GM13977 (cell line): ENCODE results near the gene AKAP6.

ENCODE experiments used
- DNase-seq: peaks from one replicate; pipeline ENCODE4 v3.0.0; 2012; ENCODE audit warnings: low spot score
- CTCF ChIP-seq: IDR thresholded peaks from 2 replicates; pipeline ENCODE4 v1.5.1; 2012; ENCODE audit warnings: mild to moderate bottlenecking, control low read depth; ENCODE audit not compliant: insufficient read depth; ENCODE audit errors: extremely low read depth, missing control alignments
- in situ Hi-C: fragments of 300-500 bp; cut with MboI; formaldehyde crosslinking; loops from one replicate; pipeline ENCODE4 v1.12.0; 2022; ENCODE audit warnings: low sequenced_read_pairs, low pct_unique_long_range_greater_than_20kb, mixed read lengths, inconsistent platforms; ENCODE audit not compliant: unreplicated experiment

The AKAP6 gene

DNA sequence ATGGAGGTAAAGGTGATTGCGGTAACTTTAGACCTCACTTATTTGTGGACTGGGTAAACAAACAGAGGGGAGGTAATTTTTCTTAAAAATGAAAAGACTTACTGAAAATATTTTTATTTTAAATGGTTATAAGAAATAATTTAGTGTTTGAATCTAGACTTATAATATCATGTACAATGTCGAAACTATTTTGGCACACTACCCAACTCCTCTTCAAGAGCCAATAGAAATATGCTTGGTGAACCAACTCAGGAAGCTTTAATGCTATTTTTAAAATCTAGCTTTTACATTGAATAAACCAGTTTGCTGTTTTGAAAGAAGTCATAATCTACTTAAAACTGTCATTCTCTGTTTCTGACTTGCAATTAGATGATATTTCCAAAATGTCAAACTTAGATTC, 433.8 kb downstream of the AKAP6 start:
- in situ Hi-C loops, result no loop called here
- TF ChIP-seq CTCF, result no peak
- no peak for DNase-seq

DNA sequence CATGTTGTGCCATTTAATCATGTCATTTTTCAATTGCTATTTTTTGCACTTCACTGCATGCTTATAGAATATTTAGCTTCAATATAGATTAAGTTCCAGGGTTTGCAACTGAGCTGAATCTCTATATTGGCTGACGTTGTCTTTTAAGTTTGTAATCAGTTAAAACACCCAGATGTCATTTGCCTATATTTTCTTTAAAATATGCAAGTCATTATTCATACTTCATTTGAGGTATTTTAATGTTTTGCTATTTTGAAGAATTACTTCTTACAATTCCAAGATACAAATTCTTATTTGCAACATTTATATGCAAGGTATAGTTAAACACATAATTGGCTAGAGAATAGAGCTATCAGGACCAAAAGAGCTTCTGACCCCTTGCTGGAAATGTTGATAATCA, 434.6 kb downstream of the AKAP6 start:
- no peak for TF ChIP-seq CTCF
- no peak for DNase-seq
- in situ Hi-C loops, result no loop called here

DNA sequence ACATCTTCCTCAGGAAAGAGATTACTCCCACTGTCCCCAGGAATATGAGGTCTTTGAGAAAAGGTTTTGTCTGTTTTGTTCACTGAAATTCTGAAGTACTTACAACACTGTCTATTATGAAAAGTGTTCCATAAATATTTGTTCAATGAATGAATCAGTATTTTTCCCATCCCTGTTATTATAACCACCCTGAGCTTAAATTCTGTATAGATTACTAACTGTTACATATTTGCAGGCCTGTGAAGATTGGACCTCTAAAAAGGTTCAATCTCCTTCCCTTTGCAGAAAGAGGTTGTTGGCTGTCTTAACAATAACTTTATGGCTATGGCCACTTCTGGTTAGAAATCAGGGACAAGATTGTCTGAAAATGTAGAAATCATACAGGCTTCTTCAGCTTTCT, 435.0 kb downstream of the AKAP6 start:
- in situ Hi-C loops, result no loop called here
- no peak for DNase-seq
- no peak for TF ChIP-seq CTCF

DNA sequence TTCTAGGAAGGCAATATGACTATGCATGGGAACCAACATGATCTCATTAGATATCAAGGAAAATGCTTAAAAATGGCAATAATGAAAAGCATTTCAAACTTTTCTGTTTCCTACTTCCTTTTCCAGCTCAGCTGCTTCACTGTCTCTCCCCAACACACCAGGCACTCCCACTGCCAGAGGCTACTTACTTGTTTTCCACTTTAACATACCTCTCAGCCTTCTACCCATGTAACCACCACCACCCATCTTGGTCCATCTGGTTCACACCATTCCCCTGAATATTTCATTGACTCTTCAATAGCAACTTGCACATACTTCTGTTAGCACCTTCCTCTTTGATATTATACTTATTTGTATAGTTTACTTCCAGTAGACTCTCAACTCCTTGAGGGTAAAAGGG, 441.3 kb downstream of the AKAP6 start:
- TF ChIP-seq CTCF, result no peak

GRCh38 chr14:32774214-32774613, 445.1 kb downstream of the AKAP6 start:
- TF ChIP-seq CTCF, result no peak
- in situ Hi-C loops, result no loop called here
- DNase-seq, result no peak

More for the DNA sequence above, 441.3 kb downstream of the AKAP6 start:
- in situ Hi-C loops, result no loop called here
- no peak for DNase-seq

DNA sequence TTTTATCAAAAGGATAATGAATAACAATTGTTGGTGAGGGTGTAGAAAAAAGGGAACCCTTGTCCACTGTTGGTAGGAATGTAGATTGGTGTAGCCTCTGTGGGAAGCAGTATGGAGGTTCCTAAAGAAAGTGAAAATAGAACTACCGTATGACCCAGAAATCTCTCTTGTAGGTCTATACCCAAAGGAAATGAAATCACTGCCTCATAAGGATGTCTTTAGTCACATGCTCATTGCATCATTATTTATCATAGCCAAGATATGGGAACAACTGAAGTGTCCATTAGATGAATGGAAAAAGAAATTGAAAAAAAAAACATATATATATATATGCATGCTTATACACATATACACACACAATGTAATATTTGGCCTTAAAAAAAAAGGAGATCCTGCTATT, 450.7 kb downstream of the AKAP6 start:
- TF ChIP-seq CTCF, result no peak
- in situ Hi-C loops, result no loop called here
- no peak for DNase-seq

- in situ Hi-C loops, result no loop called here
- no peak for TF ChIP-seq CTCF
- DNase-seq, result no peak
Measured at GRCh38 chr14:32784405-32784804, 455.3 kb downstream of the AKAP6 start.
